Keratinocyte (primary cell): ENCODE results near the gene LIX1. TPM values are rescaled to one million over a fixed set of nuclear protein-coding genes. Genes with fewer than 3 reads are reported as not detected.
A peak's percentile ranks its signal among the peaks of the same experiment; 100 is the strongest.

ENCODE experiments used
- DNase-seq: peaks from one replicate; pipeline ENCODE4 v3.0.0-alpha.2; 2011; ENCODE audit warnings: low read depth, missing footprints, low spot score
- FAIRE-seq: peaks from 2 replicates; lab custom pipeline; 2011; peaks lifted over from hg19 to GRCh38; lab: Jason Lieb, UNC
- H2AFZ ChIP-seq: 2 replicates; pipeline ENCODE4 v1.6.0; 2012; ENCODE audit warnings: low read length, control low read depth, inconsistent platforms; ENCODE audit not compliant: control insufficient read depth
- H3K27ac ChIP-seq: 2 replicates; pipeline ENCODE4 v1.5.1; 2011; ENCODE audit warnings: low read length; ENCODE audit not compliant: control insufficient read depth, insufficient read depth
- H3K27me3 ChIP-seq: 3 replicates; pipeline ENCODE4 v1.6.0; 2011; ENCODE audit warnings: low read length; ENCODE audit not compliant: control insufficient read depth, insufficient read depth; ENCODE audit errors: extremely low read depth
- H3K36me3 ChIP-seq, 2 experiments: 2 replicates in 1 of 2; 3 replicates in 1 of 2; pipeline ENCODE4 v1.5.1; 2011; ENCODE audit warnings: low read length in 2 of 2, mild to moderate bottlenecking in 1 of 2; ENCODE audit not compliant: control insufficient read depth in 2 of 2, insufficient read depth in 2 of 2; ENCODE audit errors: extremely low read depth in 1 of 2
- H3K4me1 ChIP-seq: 3 replicates; pipeline ENCODE4 v1.5.1; 2011; ENCODE audit warnings: low read length; ENCODE audit not compliant: control insufficient read depth, insufficient read depth; ENCODE audit errors: extremely low read depth
- H3K4me2 ChIP-seq: 3 replicates; pipeline ENCODE4 v1.6.0; 2011; ENCODE audit warnings: low read depth, low read length; ENCODE audit not compliant: control insufficient read depth, insufficient read depth; ENCODE audit errors: extremely low read depth
- H3K4me3 ChIP-seq, 3 experiments: fragments of 200-600 bp in 1 of 3; sonication (generic) in 1 of 3; 2 replicates in 2 of 3; 3 replicates in 1 of 3; pipeline ENCODE4 v1.5.1; 2011 to 2016; ENCODE audit warnings: low read length in 3 of 3, mild to moderate bottlenecking in 3 of 3, control low read depth in 2 of 3, inconsistent platforms in 1 of 3, low read depth in 1 of 3, mixed read lengths in 1 of 3, mixed run types in 1 of 3, moderate library complexity in 1 of 3; ENCODE audit not compliant: control insufficient read depth in 2 of 3, insufficient read depth in 2 of 3; ENCODE audit errors: extremely low read depth in 1 of 3
- H3K79me2 ChIP-seq: 2 replicates; pipeline ENCODE4 v1.6.0; 2012; ENCODE audit warnings: low read length; ENCODE audit not compliant: control insufficient read depth, insufficient read depth
- H3K9ac ChIP-seq: 3 replicates; pipeline ENCODE4 v1.6.0; 2011; ENCODE audit warnings: low read length; ENCODE audit not compliant: control insufficient read depth, insufficient read depth; ENCODE audit errors: extremely low read depth
- H3K9me1 ChIP-seq: 3 replicates; pipeline ENCODE4 v1.6.0; 2011; ENCODE audit warnings: low read length; ENCODE audit not compliant: control insufficient read depth, insufficient read depth; ENCODE audit errors: extremely low read depth
- H3K9me3 ChIP-seq: 2 replicates; pipeline ENCODE4 v1.5.1; 2012; ENCODE audit warnings: low read depth, low read length; ENCODE audit not compliant: control insufficient read depth
- H4K20me1 ChIP-seq: 3 replicates; pipeline ENCODE4 v1.6.0; 2011; ENCODE audit warnings: low read length; ENCODE audit not compliant: control insufficient read depth, insufficient read depth; ENCODE audit errors: extremely low read depth
- EZH2 ChIP-seq: IDR thresholded peaks from one replicate; pipeline ENCODE4 v1.6.1; 2012; ENCODE audit warnings: inconsistent platforms, mild to moderate bottlenecking, low read length, moderate library complexity
- dilution Hi-C: fragments of 300-500 bp; cut with MboI; formaldehyde crosslinking; loops from one replicate; pipeline ENCODE4 v1.7.0; 2020; ENCODE audit warnings: low sequenced_read_pairs; ENCODE audit not compliant: extremely low pct_ligation_motif_present
- polyA plus RNA-seq, 5 experiments: library from polyadenylated mRNA; depleted of rRNA in 3 of 5; stranded (reverse) in 3 of 5; stranded (forward) in 1 of 5; unstranded in 1 of 5; fragments of >200 nt; gene quantifications; 1 replicate in 1 of 5; 2 replicates in 3 of 5; 3 replicates in 1 of 5; pipeline versions ENCODE4 v1.2.1 to v1.2.3, GENCODE V29; 2011 to 2012; ENCODE audit warnings: missing spikeins in 2 of 5, low read depth in 1 of 5, low replicate concordance in 1 of 5
- TF ChIP-seq, protein P1 (sequence below), 3 experiments: IDR thresholded peaks in 1 of 3; conservative IDR thresholded peaks in 1 of 3; optimal IDR thresholded peaks in 1 of 3; 2 replicates in 2 of 3; 3 replicates in 1 of 3; pipeline versions ENCODE3 to v1.5.1; 2011; ENCODE audit warnings: low read length in 3 of 3, mild to moderate bottlenecking in 3 of 3, moderate library complexity in 2 of 3, control low read depth in 1 of 3, inconsistent platforms in 1 of 3; ENCODE audit not compliant: insufficient read depth in 2 of 3; ENCODE audit errors: extremely low read depth in 1 of 3

The LIX1 gene
- polyA plus RNA-seq, 1 donor (not counting 4 experiments of a cell fraction or from before 2014, with no cell fraction given) = not detected

DNA sequence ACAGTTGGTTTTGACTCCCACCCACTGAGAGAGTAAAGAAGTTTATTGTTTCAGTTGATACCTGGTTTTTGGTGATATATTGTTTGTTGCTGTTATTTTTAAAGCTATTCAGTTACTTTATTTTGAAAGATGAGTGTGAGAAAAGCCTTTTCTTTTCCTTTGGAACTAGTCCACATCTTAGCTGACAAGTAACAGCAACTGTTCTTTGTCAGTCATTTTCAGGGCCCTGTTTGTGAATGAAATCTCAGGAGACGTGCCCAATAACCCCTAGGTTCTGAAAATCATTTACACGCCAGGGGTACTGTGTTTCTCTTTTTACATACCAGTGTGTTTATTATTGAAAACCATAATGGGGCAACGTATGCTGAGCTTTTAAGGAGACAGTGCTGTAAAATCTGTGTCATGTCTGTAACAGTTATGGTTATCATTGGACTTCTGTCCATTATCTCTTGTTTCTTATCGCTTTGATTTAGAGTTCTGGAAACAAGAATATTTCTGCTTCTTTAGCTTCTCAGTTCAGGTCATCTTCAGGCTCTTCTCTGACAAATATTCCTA, 75.0 kb downstream of the LIX1 start:
- Histone ChIP-seq H3K36me3 (no peaks in the 10 kb centered on the region), H3K9me1 (no peaks in the 10 kb centered on the region), H3K27ac (no peak overlapping the region), H3K27me3 (no peaks in the 10 kb centered on the region), H2AFZ (no peak overlapping the region), H3K4me3 (no peak overlapping the region), H4K20me1 (no peaks in the 10 kb centered on the region), H3K79me2 (no peaks in the 10 kb centered on the region), H3K4me1 (peaks cover 5% of the 10 kb centered on the region), H3K4me2 (no peak overlapping the region), H3K9me3 (no peaks in the 10 kb centered on the region), H3K9ac (no peak overlapping the region)
- no peak for DNase-seq
- no peak for TF ChIP-seq EZH2
- TF ChIP-seq, protein P1, sequence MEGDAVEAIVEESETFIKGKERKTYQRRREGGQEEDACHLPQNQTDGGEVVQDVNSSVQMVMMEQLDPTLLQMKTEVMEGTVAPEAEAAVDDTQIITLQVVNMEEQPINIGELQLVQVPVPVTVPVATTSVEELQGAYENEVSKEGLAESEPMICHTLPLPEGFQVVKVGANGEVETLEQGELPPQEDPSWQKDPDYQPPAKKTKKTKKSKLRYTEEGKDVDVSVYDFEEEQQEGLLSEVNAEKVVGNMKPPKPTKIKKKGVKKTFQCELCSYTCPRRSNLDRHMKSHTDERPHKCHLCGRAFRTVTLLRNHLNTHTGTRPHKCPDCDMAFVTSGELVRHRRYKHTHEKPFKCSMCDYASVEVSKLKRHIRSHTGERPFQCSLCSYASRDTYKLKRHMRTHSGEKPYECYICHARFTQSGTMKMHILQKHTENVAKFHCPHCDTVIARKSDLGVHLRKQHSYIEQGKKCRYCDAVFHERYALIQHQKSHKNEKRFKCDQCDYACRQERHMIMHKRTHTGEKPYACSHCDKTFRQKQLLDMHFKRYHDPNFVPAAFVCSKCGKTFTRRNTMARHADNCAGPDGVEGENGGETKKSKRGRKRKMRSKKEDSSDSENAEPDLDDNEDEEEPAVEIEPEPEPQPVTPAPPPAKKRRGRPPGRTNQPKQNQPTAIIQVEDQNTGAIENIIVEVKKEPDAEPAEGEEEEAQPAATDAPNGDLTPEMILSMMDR (optimal IDR thresholded peaks at IDR 0.05 in 1 of 3, IDR thresholded peaks at IDR 0.05 in 1 of 3, conservative IDR thresholded peaks at IDR 0.05 in 1 of 3; ENCODE audit: extremely low read depth in 1 of 3, insufficient read depth in 2 of 3, low read length in 3 of 3) = no peak
- dilution Hi-C loops = no loop called here
- FAIRE-seq = no peak

DNA sequence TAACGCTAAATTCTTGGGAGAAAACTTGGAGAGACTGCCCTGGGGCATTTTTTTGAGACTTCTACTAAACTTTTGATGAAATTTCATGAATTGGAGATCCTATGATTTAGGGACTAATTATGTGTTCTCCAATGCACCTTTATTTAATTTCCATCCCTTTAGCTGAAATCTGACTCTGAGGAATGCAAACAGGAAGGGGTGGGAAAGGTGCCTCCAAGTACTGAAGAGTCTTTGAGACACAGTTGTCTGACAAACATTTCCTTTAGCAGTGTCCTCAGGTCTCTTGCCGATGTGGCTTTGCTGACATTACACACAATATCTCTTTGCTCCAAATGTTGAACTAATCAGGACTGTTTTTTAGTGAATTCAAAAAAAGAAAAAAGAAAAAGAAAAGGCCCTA, 76.9 kb downstream of the LIX1 start:
- H3K4me2 ChIP-seq = no peak overlapping the region
- FAIRE-seq (peak; percentile 41), DNase-seq (no peak)
- H3K4me3 ChIP-seq = no peak overlapping the region
- no peaks in the 10 kb centered on the region for H3K9me1 ChIP-seq
- no peaks in the 10 kb centered on the region for H4K20me1 ChIP-seq
- H3K9ac ChIP-seq = no peak overlapping the region
- dilution Hi-C loops = no loop called here
- no peak overlapping the region for H3K27ac ChIP-seq
- H2AFZ ChIP-seq = no peak overlapping the region
- no peaks in the 10 kb centered on the region for H3K27me3 ChIP-seq
- no peaks in the 10 kb centered on the region for H3K79me2 ChIP-seq
- H3K36me3 ChIP-seq = no peaks in the 10 kb centered on the region
- no peaks in the 10 kb centered on the region for H3K9me3 ChIP-seq
- H3K4me1 ChIP-seq = no peaks in the 10 kb centered on the region
- TF ChIP-seq, protein P1 (optimal IDR thresholded peaks at IDR 0.05 in 1 of 3, IDR thresholded peaks at IDR 0.05 in 1 of 3, conservative IDR thresholded peaks at IDR 0.05 in 1 of 3; ENCODE audit: extremely low read depth in 1 of 3, insufficient read depth in 2 of 3, low read length in 3 of 3) = no peak
- no peak for TF ChIP-seq EZH2
